ENCODE measurements around the gene OTC. TPM values are rescaled to one million over a fixed set of nuclear protein-coding genes. Genes with fewer than 3 reads are reported as not detected.

Gene OTC
- total RNA-seq, 1 experiment from 2014 or later, result not detected

GRCh38 chrX:38315186-38315585, 37.2 kb upstream of the OTC start:
- CTCF ChIA-PET, result no interaction called here
- no peak overlapping the region for H2AFZ ChIP-seq (ENCODE audit: low read depth, low read length, poor library complexity, severe bottlenecking)
- no peak overlapping the region for H3K4me2 ChIP-seq (ENCODE audit: low read length)
- no peaks in the 10 kb centered on the region for H3K36me3 ChIP-seq (ENCODE audit: control insufficient read depth in 1 of 2, insufficient read depth in 2 of 2, low read length in 2 of 2)
- H3K27ac ChIP-seq (ENCODE audit: low read depth, low read length), result no peak overlapping the region
- no peak for DNase-seq (ENCODE audit: low read depth, low spot score)
- TF ChIP-seq MAX (IDR thresholded peaks at IDR 0.05), result no peak
- TF ChIP-seq SRF (IDR thresholded peaks at IDR 0.05; ENCODE audit: low read depth), result no peak
- TF ChIP-seq TCF7L2 (IDR thresholded peaks at IDR 0.05; ENCODE audit: borderline replicate concordance, extremely low read depth, insufficient read depth, insufficient read length), result no peak
- no peak for TF ChIP-seq ATF3 (IDR thresholded peaks at IDR 0.05)
- TF ChIP-seq ZNF274 (IDR thresholded peaks at IDR 0.05; ENCODE audit: low read depth, low read length), result no peak
- no peak for TF ChIP-seq ZFX (IDR thresholded peaks at IDR 0.05)
- TF ChIP-seq ZBTB33 (IDR thresholded peaks at IDR 0.05; ENCODE audit: extremely low read depth, insufficient replicate concordance, low read length), result no peak
- no peak for TF ChIP-seq YY1 (IDR thresholded peaks at IDR 0.05; ENCODE audit: extremely low read depth, insufficient replicate concordance, low read depth, low read length)
- TF ChIP-seq REST (IDR thresholded peaks at IDR 0.05; ENCODE audit: low read depth), result no peak
- TF ChIP-seq EGR1 (IDR thresholded peaks at IDR 0.05; ENCODE audit: low read depth), result no peak
- no peak for TF ChIP-seq EZH2phosphoT487 (IDR thresholded peaks at IDR 0.05; ENCODE audit: borderline replicate concordance)
- TF ChIP-seq CEBPB (IDR thresholded peaks at IDR 0.05; ENCODE audit: low read depth), result no peak
- H3K4me1 ChIP-seq (ENCODE audit: control insufficient read depth in 1 of 2, insufficient read depth in 2 of 2, low read length in 2 of 2), result peaks cover 0 to 21% of the 10 kb centered on the region in 2 experiments; a peak in 2 of 4 replicates
- no peaks in the 10 kb centered on the region for H3K9me3 ChIP-seq (ENCODE audit: control insufficient read depth in 1 of 2, insufficient read depth in 1 of 2, low read depth in 1 of 2, low read length in 2 of 2)
- H3K79me2 ChIP-seq (ENCODE audit: insufficient read depth, low read length), result no peaks in the 10 kb centered on the region
- H3K9me2 ChIP-seq (ENCODE audit: insufficient read depth), result no peaks in the 10 kb centered on the region
- no peak overlapping the region for H3K9ac ChIP-seq (ENCODE audit: low read length)
- H3K4me3 ChIP-seq (replicated peaks in 1 of 2; ENCODE audit: low read depth in 1 of 2, low read length in 2 of 2), result no peak overlapping the region
- no peaks in the 10 kb centered on the region for H3K27me3 ChIP-seq (ENCODE audit: insufficient read depth, low read length)
- POLR2A ChIA-PET, result no interaction called here
- RAD21 ChIA-PET (ENCODE audit: low non-redundant PET in 1 of 2, low total read pairs in 2 of 2, uncharacterized antibody in 2 of 2, unreplicated experiment in 2 of 2), result no interaction called here
- ATAC-seq, result no peak
- no TSS peak for BruUV-seq (replicated peaks)
- intact Hi-C loops (cut with micrococcal nuclease), result no loop called here
- H4K20me1 ChIP-seq (ENCODE audit: insufficient read depth), result no peaks in the 10 kb centered on the region

Data from HCT116 (cell line).